ENCODE measurements around the gene SLC22A9. TPM values are rescaled to one million over a fixed set of nuclear protein-coding genes. Genes with fewer than 3 reads are reported as not detected.

Gene SLC22A9
- total and polyA plus RNA-seq, 2 of the 4 experiments (the other 2 are of a cell fraction), result not detected

DNA sequence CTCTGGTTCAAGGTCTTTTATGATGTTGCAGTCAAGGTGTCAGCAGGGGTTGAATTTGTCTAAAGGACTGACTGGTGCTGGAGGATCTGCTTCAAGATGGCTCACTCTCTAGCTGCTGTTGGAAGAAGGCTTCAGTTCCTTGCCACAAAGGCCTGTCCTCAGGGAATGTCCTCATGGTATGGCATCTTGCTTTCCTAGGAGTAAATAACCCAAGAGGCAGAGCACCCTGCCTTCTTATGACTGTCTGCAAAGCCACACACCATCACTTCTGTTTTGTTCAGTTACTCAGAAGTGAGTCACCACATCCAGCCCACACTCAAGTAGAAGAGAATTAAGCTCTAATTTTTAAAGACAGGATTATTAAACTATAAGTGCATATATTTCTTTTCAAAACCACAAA is 76.1 kb downstream of the SLC22A9 start:
- Histone ChIP-seq H4K5ac (ENCODE audit: low read depth, low read length) (no peak overlapping the region), H4K91ac (ENCODE audit: insufficient read depth, low read depth, low read length) (no peak overlapping the region), H3K56ac (ENCODE audit: extremely low read depth, insufficient read depth, low read length) (no peak overlapping the region), H3K14ac (replicated peaks; ENCODE audit: low read depth, low read length) (no peak overlapping the region), H4K20me1 (ENCODE audit: insufficient read depth, low read length) (no peaks in the 10 kb centered on the region), H2BK20ac (ENCODE audit: low read depth, low read length) (no peak overlapping the region), H2AK5ac (ENCODE audit: low read depth, low read length) (no peak overlapping the region), H4K8ac (ENCODE audit: low read depth in 2 of 2, low read length in 2 of 2) (no peak overlapping the region), H3K79me1 (ENCODE audit: low read depth in 1 of 2, low read length in 2 of 2) (no peaks in the 10 kb centered on the region), H2BK120ac (ENCODE audit: low read depth, low read length) (no peak overlapping the region), H3K27me3 (ENCODE audit: control insufficient read depth, insufficient read depth, low read length) (no peaks in the 10 kb centered on the region), H2AK9ac (replicated peaks; ENCODE audit: low read depth, low read length, poor library complexity) (no peak overlapping the region), H2BK5ac (ENCODE audit: low read depth, low read length, poor library complexity, severe bottlenecking) (no peak overlapping the region), H2AFZ (replicated peaks; ENCODE audit: low read length, poor library complexity) (no peak overlapping the region), H2BK15ac (ENCODE audit: low read depth, low read length) (no peak overlapping the region), H3K4ac (ENCODE audit: low read depth, low read length) (no peak overlapping the region), H3K9ac (ENCODE audit: low read depth, low read length) (no peak overlapping the region), H3K18ac (ENCODE audit: low read depth, low read length) (no peak overlapping the region), H3K36me3 (ENCODE audit: control insufficient read depth, insufficient read depth, low read length) (no peaks in the 10 kb centered on the region), H3K4me2 (ENCODE audit: low read depth, low read length) (no peak overlapping the region), H3K4me1 (ENCODE audit: control insufficient read depth, insufficient read depth, low read length) (no peaks in the 10 kb centered on the region), H3K9me1 (ENCODE audit: insufficient read depth, low read length) (peaks cover 2% of the 10 kb centered on the region; the same call in 1 of the 2 replicates), H3K23ac (ENCODE audit: low read depth, low read length) (no peak overlapping the region), H3K4me3 (ENCODE audit: insufficient read depth, low read depth, low read length) (no peak overlapping the region), H3K27ac (ENCODE audit: insufficient read depth, low read length) (no peak overlapping the region), H3K9me3 (ENCODE audit: control insufficient read depth, insufficient read depth, low read length) (no peaks in the 10 kb centered on the region)
- in situ Hi-C loops (cut with MboI; ENCODE audit: low sequenced_read_pairs) (no loop called here), dilution Hi-C loops (cut with HindIII; ENCODE audit: low sequenced_read_pairs, unreplicated experiment) (no loop called here), intact Hi-C loops (cut with micrococcal nuclease) (no loop called here)
- DNase-seq (peak; percentile 42), ATAC-seq (ENCODE audit: low read depth) (peak; percentile 42; the same call in 1 of the 2 replicates)
- POLR2A ChIA-PET (ENCODE audit: unreplicated experiment), result no interaction called here
- no TSS peak for BruUV-seq (replicated peaks)
- CTCF ChIA-PET, result no interaction called here
- TF ChIP-seq POLR2A (IDR thresholded peaks at IDR 0.05; ENCODE audit: low read depth, low read length), result no peak
- no peak for TF ChIP-seq RAD21 (IDR thresholded peaks at IDR 0.05; ENCODE audit: low read length)
- TF ChIP-seq MXI1 (IDR thresholded peaks at IDR 0.05; ENCODE audit: borderline replicate concordance, low read depth, low read length), result no peak
- TF ChIP-seq, protein P1, sequence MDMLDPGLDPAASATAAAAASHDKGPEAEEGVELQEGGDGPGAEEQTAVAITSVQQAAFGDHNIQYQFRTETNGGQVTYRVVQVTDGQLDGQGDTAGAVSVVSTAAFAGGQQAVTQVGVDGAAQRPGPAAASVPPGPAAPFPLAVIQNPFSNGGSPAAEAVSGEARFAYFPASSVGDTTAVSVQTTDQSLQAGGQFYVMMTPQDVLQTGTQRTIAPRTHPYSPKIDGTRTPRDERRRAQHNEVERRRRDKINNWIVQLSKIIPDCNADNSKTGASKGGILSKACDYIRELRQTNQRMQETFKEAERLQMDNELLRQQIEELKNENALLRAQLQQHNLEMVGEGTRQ (IDR thresholded peaks at IDR 0.05; ENCODE audit: low read depth, low read length), result no peak
- TF ChIP-seq CEBPB (IDR thresholded peaks at IDR 0.05; ENCODE audit: low read depth, low read length), result no peak
- TF ChIP-seq CHD1 (IDR thresholded peaks at IDR 0.05; ENCODE audit: low read depth, low read length), result no peak
- TF ChIP-seq, protein P2, sequence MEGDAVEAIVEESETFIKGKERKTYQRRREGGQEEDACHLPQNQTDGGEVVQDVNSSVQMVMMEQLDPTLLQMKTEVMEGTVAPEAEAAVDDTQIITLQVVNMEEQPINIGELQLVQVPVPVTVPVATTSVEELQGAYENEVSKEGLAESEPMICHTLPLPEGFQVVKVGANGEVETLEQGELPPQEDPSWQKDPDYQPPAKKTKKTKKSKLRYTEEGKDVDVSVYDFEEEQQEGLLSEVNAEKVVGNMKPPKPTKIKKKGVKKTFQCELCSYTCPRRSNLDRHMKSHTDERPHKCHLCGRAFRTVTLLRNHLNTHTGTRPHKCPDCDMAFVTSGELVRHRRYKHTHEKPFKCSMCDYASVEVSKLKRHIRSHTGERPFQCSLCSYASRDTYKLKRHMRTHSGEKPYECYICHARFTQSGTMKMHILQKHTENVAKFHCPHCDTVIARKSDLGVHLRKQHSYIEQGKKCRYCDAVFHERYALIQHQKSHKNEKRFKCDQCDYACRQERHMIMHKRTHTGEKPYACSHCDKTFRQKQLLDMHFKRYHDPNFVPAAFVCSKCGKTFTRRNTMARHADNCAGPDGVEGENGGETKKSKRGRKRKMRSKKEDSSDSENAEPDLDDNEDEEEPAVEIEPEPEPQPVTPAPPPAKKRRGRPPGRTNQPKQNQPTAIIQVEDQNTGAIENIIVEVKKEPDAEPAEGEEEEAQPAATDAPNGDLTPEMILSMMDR (conservative IDR thresholded peaks at IDR 0.05; ENCODE audit: low read depth, low read length), result no peak
- TF ChIP-seq, protein P3, sequence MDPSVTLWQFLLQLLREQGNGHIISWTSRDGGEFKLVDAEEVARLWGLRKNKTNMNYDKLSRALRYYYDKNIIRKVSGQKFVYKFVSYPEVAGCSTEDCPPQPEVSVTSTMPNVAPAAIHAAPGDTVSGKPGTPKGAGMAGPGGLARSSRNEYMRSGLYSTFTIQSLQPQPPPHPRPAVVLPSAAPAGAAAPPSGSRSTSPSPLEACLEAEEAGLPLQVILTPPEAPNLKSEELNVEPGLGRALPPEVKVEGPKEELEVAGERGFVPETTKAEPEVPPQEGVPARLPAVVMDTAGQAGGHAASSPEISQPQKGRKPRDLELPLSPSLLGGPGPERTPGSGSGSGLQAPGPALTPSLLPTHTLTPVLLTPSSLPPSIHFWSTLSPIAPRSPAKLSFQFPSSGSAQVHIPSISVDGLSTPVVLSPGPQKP (IDR thresholded peaks at IDR 0.05; ENCODE audit: borderline replicate concordance, low read depth, low read length), result no peak
- TF ChIP-seq NFE2L2 (IDR thresholded peaks at IDR 0.05; ENCODE audit: low read depth, low read length), result no peak
- TF ChIP-seq MAFK (IDR thresholded peaks at IDR 0.05; ENCODE audit: low read depth, low read length), result no peak
- TF ChIP-seq SMC3 (IDR thresholded peaks at IDR 0.05; ENCODE audit: low read depth, low read length), result no peak
- no peak for TF ChIP-seq RCOR1 (IDR thresholded peaks at IDR 0.05; ENCODE audit: insufficient replicate concordance, low read length)
- no peak for TF ChIP-seq FOS (IDR thresholded peaks at IDR 0.05; ENCODE audit: low read depth, low read length)
- no peak for TF ChIP-seq BHLHE40 (IDR thresholded peaks at IDR 0.05; ENCODE audit: low read depth, low read length)
- TF ChIP-seq MAZ (IDR thresholded peaks at IDR 0.05; ENCODE audit: borderline replicate concordance, low read depth, low read length), result no peak
- no peak for TF ChIP-seq RFX5 (IDR thresholded peaks at IDR 0.05; ENCODE audit: low read depth, low read length)
